H9 (cell line): ENCODE measurements around the gene PPFIBP1. TPM values are rescaled to one million over a fixed set of nuclear protein-coding genes. Genes with fewer than 3 reads are reported as not detected.

ENCODE experiments used
- DNase-seq: peaks from one replicate; pipeline ENCODE4 v3.0.0-alpha.2; 2017
- H2AFZ ChIP-seq: one replicate; pipeline ENCODE4 v1.6.1; 2013; ENCODE audit warnings: mild to moderate bottlenecking, low read length, control low read depth, moderate library complexity
- H2AK5ac ChIP-seq: 2 replicates; pipeline ENCODE4 v1.6.1; 2013; ENCODE audit warnings: low read length, control low read depth, mixed read lengths; ENCODE audit not compliant: insufficient read length
- H2BK120ac ChIP-seq: one replicate; pipeline ENCODE4 v1.6.1; 2013; ENCODE audit warnings: low read depth, mild to moderate bottlenecking, low read length, control low read depth, inconsistent platforms; ENCODE audit not compliant: poor library complexity, severe bottlenecking
- H2BK12ac ChIP-seq: 2 replicates; pipeline ENCODE4 v1.6.1; 2013; ENCODE audit warnings: low read length, control low read depth, mixed read lengths, low read depth; ENCODE audit not compliant: insufficient read length
- H2BK15ac ChIP-seq: 2 replicates; pipeline ENCODE4 v1.6.1; 2013; ENCODE audit warnings: low read depth, low read length, control low read depth
- H2BK20ac ChIP-seq: one replicate; pipeline ENCODE4 v1.6.1; 2013; ENCODE audit warnings: low read depth, mild to moderate bottlenecking, low read length, control low read depth, inconsistent platforms; ENCODE audit not compliant: poor library complexity, severe bottlenecking
- H2BK5ac ChIP-seq: 2 replicates; pipeline ENCODE4 v1.6.1; 2013; ENCODE audit warnings: low read length, control low read depth, mixed read lengths; ENCODE audit not compliant: insufficient read length
- H3K14ac ChIP-seq: 2 replicates; pipeline ENCODE4 v1.6.1; 2013; ENCODE audit warnings: low read length, control low read depth; ENCODE audit not compliant: insufficient read depth
- H3K18ac ChIP-seq: 2 replicates; pipeline ENCODE4 v1.6.1; 2013; ENCODE audit warnings: low read depth, mild to moderate bottlenecking, mixed read lengths, low read length, control low read depth; ENCODE audit not compliant: insufficient read length
- H3K23ac ChIP-seq: 2 replicates; pipeline ENCODE4 v1.6.1; 2013; ENCODE audit warnings: low read length, control low read depth, mixed read lengths, low read depth; ENCODE audit not compliant: insufficient read length
- H3K23me2 ChIP-seq: 2 replicates; pipeline ENCODE4 v1.6.1; 2013; ENCODE audit warnings: low read depth, mild to moderate bottlenecking, mixed read lengths, low read length, control low read depth; ENCODE audit not compliant: insufficient read length, poor library complexity, severe bottlenecking
- H3K27ac ChIP-seq: 2 replicates; pipeline ENCODE4 v1.5.1; 2013; ENCODE audit warnings: low read length, control low read depth, mixed read lengths, low read depth; ENCODE audit not compliant: insufficient read length
- H3K27me3 ChIP-seq: 2 replicates; pipeline ENCODE4 v1.6.1; 2013; ENCODE audit warnings: low read length, control low read depth, inconsistent platforms; ENCODE audit not compliant: insufficient read depth
- H3K4ac ChIP-seq: 2 replicates; pipeline ENCODE4 v1.6.1; 2013; ENCODE audit warnings: low read depth, mild to moderate bottlenecking, control low read depth, inconsistent platforms, low read length, moderate library complexity
- H3K4me1 ChIP-seq: 2 replicates; pipeline ENCODE4 v1.6.1; 2013; ENCODE audit warnings: low read length, control low read depth, inconsistent platforms; ENCODE audit not compliant: insufficient read depth
- H3K4me2 ChIP-seq: 2 replicates; pipeline ENCODE4 v1.6.1; 2013; ENCODE audit warnings: low read length, control low read depth, mixed read lengths; ENCODE audit not compliant: insufficient read length, insufficient read depth
- H3K56ac ChIP-seq: 2 replicates; pipeline ENCODE4 v1.6.1; 2013; ENCODE audit warnings: low read depth, mild to moderate bottlenecking, mixed read lengths, low read length, control low read depth; ENCODE audit not compliant: insufficient read length
- H3K79me1 ChIP-seq: 2 replicates; pipeline ENCODE4 v1.6.1; 2013; ENCODE audit warnings: low read depth, mild to moderate bottlenecking, moderate library complexity, low read length, control low read depth, inconsistent platforms; ENCODE audit not compliant: insufficient read depth, poor library complexity, severe bottlenecking
- H3K79me2 ChIP-seq: 2 replicates; pipeline ENCODE4 v1.6.1; 2013; ENCODE audit warnings: low read length, control low read depth, inconsistent platforms; ENCODE audit not compliant: insufficient read depth
- H3K9ac ChIP-seq: 2 replicates; pipeline ENCODE4 v1.6.1; 2013; ENCODE audit warnings: low read length, control low read depth, mixed read lengths; ENCODE audit not compliant: insufficient read length; ENCODE audit errors: extremely low read depth
- H3K9me3 ChIP-seq: one replicate; pipeline ENCODE4 v1.6.1; 2013; ENCODE audit warnings: low read depth, low read length, inconsistent platforms; ENCODE audit not compliant: control insufficient read depth
- H3T11ph ChIP-seq: one replicate; pipeline ENCODE4 v1.6.1; 2013; ENCODE audit warnings: mild to moderate bottlenecking, low read length, control low read depth, inconsistent platforms
- H4K20me1 ChIP-seq: one replicate; pipeline ENCODE4 v1.6.1; 2013; ENCODE audit not compliant: control insufficient read depth, insufficient read length, insufficient read depth
- H4K5ac ChIP-seq: 2 replicates; pipeline ENCODE4 v1.6.1; 2013; ENCODE audit warnings: low read depth, mild to moderate bottlenecking, mixed read lengths, low read length, control low read depth; ENCODE audit not compliant: insufficient read length
- H4K8ac ChIP-seq: replicated peaks from 2 replicates; pipeline ENCODE4 v1.6.1; 2013; ENCODE audit warnings: low read length, control low read depth, mixed read lengths, low read depth; ENCODE audit not compliant: insufficient read length
- H4K91ac ChIP-seq: 2 replicates; pipeline ENCODE4 v1.6.1; 2013; ENCODE audit warnings: low read depth, mild to moderate bottlenecking, moderate library complexity, mixed read lengths, low read length, control low read depth; ENCODE audit not compliant: insufficient read length
- H3K27ac Mint-ChIP-seq, 3 experiments: 2 replicates in 2 of 3; 3 replicates in 1 of 3; pipeline ENCODE4 v1.8.0; 2020 to 2021; ENCODE audit warnings: mixed read lengths in 3 of 3, mild to moderate bottlenecking in 1 of 3, moderate library complexity in 1 of 3
- H3K27me3 Mint-ChIP-seq: 2 replicates; pipeline ENCODE4 v1.8.0; 2021; ENCODE audit warnings: low read depth, mild to moderate bottlenecking, moderate library complexity, mixed read lengths
- H3K36me3 Mint-ChIP-seq, 3 experiments: 2 replicates in 2 of 3; 3 replicates in 1 of 3; pipeline ENCODE4 v1.8.0; 2020 to 2021; ENCODE audit warnings: low read depth in 3 of 3, mixed read lengths in 3 of 3; ENCODE audit not compliant: insufficient read depth in 1 of 3
- H3K4me1 Mint-ChIP-seq, 2 experiments: 2 replicates each; pipeline ENCODE4 v1.8.0; 2020; ENCODE audit warnings: mixed read lengths in 2 of 2
- H3K4me3 Mint-ChIP-seq, 2 experiments: 2 replicates in 1 of 2; 3 replicates in 1 of 2; pipeline ENCODE4 v1.8.0; 2020 to 2021; ENCODE audit warnings: mild to moderate bottlenecking in 2 of 2, mixed read lengths in 2 of 2, moderate library complexity in 1 of 2
- H3K9me3 Mint-ChIP-seq, 2 experiments: 2 replicates in 1 of 2; 3 replicates in 1 of 2; pipeline ENCODE4 v1.8.0; 2020; ENCODE audit warnings: mild to moderate bottlenecking in 2 of 2, mixed read lengths in 2 of 2, moderate library complexity in 1 of 2
- WGBS: extraction: QIAGEN DNeasy Blood & Tissue Kit; methylation state at CpG from one replicate; pipeline ENCODE4 v1.1.7; 2013; ENCODE audit warnings: missing lambda C conversion rate, low lambda C conversion rate, mixed read lengths; ENCODE audit not compliant: insufficient read length; ENCODE audit errors: extremely low coverage; 5-methylcytosine and 5-hydroxymethylcytosine counted together
- total RNA-seq: library from RNA; stranded (reverse); gene quantifications from 2 replicates; pipeline ENCODE4 v1.2.1, GENCODE V29; 2021
- TF ChIP-seq, protein P1 (sequence below): fragments of 200-600 bp; sonication (generic); conservative IDR thresholded peaks from 3 replicates; pipeline ENCODE4 v1.8.0; 2021; ENCODE audit warnings: antibody characterized with exemption, mild to moderate bottlenecking

The PPFIBP1 gene
- total RNA-seq, 1 experiment from 2014 or later = 29.2 TPM

DNA sequence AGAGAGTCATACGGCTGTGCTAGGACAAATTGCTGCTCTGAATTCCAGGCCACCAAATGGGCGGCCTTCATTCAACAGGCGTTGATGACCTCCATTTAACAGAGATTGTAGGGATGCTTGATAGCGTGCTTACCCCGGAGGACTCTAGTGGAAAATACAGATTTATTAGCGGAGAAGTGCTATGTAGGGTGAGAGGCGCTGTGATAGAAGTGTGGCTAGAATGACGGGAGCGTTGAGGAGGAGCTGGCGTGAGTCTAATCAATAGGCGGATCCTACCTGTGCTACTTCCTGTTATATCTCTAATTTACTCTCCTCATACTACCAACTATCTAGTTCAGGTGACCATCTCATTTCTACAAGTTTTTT, 187.3 kb downstream of the PPFIBP1 start:
- Histone ChIP-seq H3K4ac (no peak overlapping the region), H3K27ac (no peak overlapping the region), H2BK120ac (no peak overlapping the region), H3K27me3 (no peaks in the 10 kb centered on the region), H4K5ac (no peak overlapping the region), H3K4me1 (no peaks in the 10 kb centered on the region), H3T11ph (no peak overlapping the region), H3K9ac (peak overlapping the region; percentile 95), H2BK12ac (no peak overlapping the region), H4K91ac (no peak overlapping the region), H3K56ac (no peak overlapping the region), H3K14ac (peak overlapping the region; percentile 98), H2AK5ac (no peak overlapping the region), H3K9me3 (no peaks in the 10 kb centered on the region), H3K79me2 (peaks cover 10% of the 10 kb centered on the region; the same call in 1 of the 2 replicates), H2AFZ (peak overlapping the region; percentile 23), H3K23me2 (peaks cover 5% of the 10 kb centered on the region), H3K79me1 (peaks cover 11% of the 10 kb centered on the region), H2BK5ac (no peak overlapping the region), H2BK20ac (no peak overlapping the region), H3K18ac (peak overlapping the region; percentile 4), H4K20me1 (no peaks in the 10 kb centered on the region), H3K23ac (no peak overlapping the region), H4K8ac (peak overlapping the region; percentile 46), H2BK15ac (no peak overlapping the region), H3K4me2 (peak overlapping the region; percentile 97)
- WGBS = no CpG with 5 or more reads among the region's 11 CpGs
- Mint-ChIP-seq H3K4me3 (peak overlapping the region; percentile 93 to 95), H3K27ac (peak overlapping the region; percentile 91 to 98 (median 95)), H3K27me3 (no peaks in the 10 kb centered on the region; the same call in none of the 2 replicates), H3K9me3 (peaks cover 0 to 6% of the 10 kb centered on the region in 2 experiments; a peak in 1 of 5 replicates), H3K4me1 (peaks cover 15 to 19% of the 10 kb centered on the region in 2 experiments), H3K36me3 (peaks cover 10 to 28% (median 11%) of the 10 kb centered on the region in 3 experiments; a peak in 6 of 7 replicates)
- DNase-seq = no peak
- TF ChIP-seq, protein P1, sequence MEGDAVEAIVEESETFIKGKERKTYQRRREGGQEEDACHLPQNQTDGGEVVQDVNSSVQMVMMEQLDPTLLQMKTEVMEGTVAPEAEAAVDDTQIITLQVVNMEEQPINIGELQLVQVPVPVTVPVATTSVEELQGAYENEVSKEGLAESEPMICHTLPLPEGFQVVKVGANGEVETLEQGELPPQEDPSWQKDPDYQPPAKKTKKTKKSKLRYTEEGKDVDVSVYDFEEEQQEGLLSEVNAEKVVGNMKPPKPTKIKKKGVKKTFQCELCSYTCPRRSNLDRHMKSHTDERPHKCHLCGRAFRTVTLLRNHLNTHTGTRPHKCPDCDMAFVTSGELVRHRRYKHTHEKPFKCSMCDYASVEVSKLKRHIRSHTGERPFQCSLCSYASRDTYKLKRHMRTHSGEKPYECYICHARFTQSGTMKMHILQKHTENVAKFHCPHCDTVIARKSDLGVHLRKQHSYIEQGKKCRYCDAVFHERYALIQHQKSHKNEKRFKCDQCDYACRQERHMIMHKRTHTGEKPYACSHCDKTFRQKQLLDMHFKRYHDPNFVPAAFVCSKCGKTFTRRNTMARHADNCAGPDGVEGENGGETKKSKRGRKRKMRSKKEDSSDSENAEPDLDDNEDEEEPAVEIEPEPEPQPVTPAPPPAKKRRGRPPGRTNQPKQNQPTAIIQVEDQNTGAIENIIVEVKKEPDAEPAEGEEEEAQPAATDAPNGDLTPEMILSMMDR = no peak
